MV-4-11 (cell line): ENCODE measurements around the gene CXADR.

Experiments
- DNase-seq: peaks from one replicate; lab custom pipeline; 2025; lab: John Stamatoyannopoulos, UW

The CXADR gene

GRCh38 chr21:17542371-17543011 is 29.6 kb downstream of the CXADR start:
- no peak for DNase-seq

DNA sequence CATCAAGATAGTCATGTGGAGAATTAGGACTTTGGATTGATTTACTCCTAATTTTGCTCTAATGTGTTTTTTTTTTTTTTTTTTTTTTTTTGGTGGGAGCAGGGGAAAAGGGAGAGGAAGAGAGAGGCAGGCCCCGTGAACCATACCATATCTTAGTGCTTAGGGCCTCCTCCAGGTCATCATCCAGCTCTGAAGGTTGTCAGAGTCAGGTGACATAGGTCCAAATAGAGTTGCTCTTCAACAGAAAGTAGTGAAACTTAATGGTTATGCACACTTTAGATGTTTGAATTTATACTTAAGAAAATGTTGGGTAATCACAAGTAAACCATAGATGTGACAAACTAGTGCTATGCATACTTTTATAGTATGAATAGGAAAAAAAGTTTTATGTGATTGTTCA is 32.2 kb downstream of the CXADR start:
- no peak for DNase-seq

DNA sequence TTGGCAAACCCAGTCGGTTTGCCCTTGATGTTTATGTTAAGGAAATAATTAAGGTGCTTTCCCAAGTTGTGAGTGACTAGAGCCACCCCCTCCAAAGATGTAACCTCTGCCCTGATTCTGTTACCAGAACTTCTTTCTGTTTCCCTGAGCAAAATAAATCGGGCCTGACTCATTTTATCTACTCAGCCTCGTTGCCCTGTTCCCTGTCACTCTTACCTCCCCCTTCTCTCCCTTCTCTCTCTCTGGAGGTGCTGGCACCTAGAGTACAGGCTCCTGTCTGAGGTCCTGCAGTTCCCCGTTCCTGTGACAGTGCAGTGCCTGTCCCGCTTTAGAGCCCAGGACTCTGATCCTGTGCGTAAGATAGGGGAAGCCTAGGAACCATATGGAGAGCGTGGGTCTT is 35.4 kb downstream of the CXADR start:
- no peak for DNase-seq

DNA sequence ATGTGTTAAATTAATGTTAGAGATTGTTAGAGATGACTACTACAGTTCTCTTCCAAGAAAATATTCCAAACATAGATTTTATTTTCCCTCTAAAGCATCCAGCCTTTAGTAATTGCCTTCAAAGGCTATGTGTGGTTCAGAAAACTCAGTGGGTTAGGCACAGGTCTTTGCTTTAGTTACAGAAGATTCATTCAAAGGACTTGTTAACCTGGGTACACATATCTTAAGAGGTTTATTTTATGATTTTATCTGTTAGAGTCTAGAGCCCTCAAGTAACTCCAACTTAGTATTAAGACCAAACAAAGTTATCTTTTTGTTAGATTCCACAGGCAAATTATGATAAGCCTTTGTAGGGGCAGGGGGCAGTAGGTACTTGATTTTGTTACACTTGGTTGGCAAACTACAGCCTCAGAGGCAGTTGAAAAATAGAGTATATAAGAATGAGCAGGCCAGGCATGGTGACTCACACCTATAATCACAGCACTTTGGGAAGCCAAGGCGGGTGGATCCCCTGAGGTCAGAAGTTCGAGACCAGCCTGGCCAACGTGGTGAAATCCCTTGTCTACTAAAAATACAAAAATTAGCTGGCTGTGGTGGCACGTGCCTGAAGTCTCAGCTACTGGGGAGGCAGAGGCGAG is 37.9 kb downstream of the CXADR start:
- DNase-seq = peak; percentile 17

DNA sequence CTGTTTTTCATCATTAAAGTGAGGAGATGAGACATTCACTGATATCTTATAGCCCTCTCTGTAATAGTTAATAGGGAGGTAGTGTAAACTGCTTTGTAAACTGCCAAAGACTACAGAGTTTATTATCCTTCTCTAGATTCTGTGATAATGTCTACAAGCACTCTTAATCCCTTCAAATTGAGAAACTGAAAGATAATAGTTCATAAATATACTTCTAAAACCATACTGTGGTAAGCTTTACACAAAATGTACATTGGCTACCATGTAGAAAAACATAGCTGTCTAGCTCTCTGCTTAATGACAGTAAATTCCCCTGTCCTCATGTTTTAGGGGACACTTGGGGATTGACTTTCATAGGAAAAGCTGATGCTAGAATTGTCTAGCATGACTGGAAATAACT is 39.6 kb downstream of the CXADR start:
- no peak for DNase-seq

- DNase-seq = no peak
These were observed 41.3 kb downstream of the CXADR start for GRCh38 chr21:17554120-17554519.

GRCh38 chr21:17554679-17555465 is 42.0 kb downstream of the CXADR start:
- peak; percentile 79 for DNase-seq

- DNase-seq = no peak
These were observed 47.7 kb downstream of the CXADR start for GRCh38 chr21:17560377-17561025.

DNA sequence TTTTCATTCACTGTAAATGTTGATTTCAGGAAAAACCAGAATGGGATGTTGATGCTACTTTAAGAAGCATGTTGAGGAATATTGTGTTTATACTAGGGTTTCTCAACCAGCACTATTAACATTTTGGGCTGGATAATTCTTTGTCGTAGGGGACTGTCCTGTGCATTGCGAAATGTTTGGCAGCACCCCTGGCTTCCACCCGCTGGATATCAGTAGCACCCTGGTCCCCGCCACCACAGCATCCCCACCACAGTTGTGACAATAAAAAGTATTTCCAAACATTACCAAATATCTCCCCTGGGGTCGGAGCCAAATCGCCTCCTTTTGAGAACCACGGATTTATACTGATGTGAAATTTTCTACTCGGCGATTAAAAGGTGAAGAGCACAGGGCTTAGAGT is 57.9 kb downstream of the CXADR start:
- DNase-seq = no peak

DNA sequence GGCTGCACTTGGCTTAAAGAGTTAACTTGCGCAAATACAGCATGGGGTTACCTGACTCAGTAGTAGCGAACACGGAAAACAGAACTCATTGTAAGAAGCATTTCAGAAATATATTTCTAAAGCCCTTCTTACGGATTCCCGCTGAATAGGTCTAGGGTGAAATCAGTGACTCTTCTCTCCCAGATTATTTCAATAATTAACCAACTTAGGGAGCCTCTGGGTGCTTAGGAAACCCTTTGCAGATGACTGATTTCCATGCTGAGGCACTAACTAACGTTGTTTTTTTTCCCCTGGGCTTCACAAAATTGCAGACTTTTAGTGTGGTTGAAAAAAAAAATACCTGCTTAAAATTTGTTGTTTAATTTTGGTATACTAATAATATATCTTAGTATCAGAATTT is 59.6 kb downstream of the CXADR start:
- DNase-seq = no peak

GRCh38 chr21:17575076-17575475 is 62.2 kb downstream of the CXADR start:
- no peak for DNase-seq

DNA sequence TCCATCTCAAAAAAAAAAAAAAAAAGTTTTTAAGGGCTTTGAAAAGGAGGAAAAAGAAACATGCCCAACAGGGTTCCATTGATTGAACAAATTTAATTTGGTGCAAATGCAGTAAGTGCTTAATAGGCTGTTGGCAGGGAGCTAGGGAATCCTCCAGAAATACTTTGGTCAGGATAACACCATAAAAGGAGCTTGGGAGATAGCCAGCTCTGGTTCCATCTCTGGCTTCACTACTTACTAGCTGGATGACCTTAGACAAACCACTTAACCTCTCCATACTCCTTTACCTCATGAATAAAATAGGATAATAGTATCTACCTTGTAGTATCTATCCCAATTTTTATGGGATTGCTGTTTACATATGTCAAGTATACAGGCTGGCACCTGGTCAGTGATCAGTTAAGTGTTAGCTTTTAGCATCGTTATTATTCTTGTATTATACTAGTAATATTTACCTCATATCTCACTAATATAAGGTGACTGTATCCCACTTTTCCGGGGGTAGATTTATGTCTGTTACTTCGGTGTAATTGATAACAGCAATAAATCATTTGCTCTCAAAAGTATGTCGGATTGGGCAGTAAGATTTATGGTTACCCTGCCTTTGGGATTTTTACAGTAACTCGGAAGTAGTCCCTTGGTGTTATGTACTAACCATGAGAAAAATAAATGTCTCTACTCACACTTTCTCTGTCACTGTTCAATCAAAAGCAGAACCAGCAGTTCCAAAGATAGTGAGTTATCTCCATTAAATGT is 63.4 kb downstream of the CXADR start:
- DNase-seq = no peak

GRCh38 chr21:17577701-17578100 is 64.9 kb downstream of the CXADR start:
- DNase-seq = no peak

DNA sequence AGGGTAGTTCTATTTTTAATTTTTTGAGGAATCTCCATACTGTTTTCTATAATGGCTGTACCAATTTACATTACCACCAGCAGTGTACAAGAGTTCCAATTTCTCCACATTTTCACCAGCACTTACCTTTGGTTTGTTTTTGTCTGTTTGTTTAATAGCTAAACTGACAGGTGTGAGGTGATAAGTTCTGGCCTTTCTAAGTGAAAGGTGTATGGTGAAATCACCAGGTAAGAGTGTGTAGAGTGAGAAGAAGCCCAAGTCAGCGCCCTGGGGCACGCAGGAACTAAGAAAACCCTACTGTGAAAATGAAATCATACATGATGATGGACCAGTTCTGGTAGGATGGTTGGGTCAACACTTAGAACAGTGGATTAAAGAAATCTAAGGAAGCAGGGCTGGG is 65.3 kb downstream of the CXADR start:
- DNase-seq = no peak

GRCh38 chr21:17578876-17579275 is 66.0 kb downstream of the CXADR start:
- DNase-seq = no peak

- DNase-seq = no peak
These were observed 67.5 kb downstream of the CXADR start for GRCh38 chr21:17580319-17580718.

GRCh38 chr21:17583898-17584297 is 71.1 kb downstream of the CXADR start:
- DNase-seq = no peak

- DNase-seq = peak; percentile 48
These were observed 73.1 kb downstream of the CXADR start for GRCh38 chr21:17585875-17586450.

- no peak for DNase-seq
These were observed 77.6 kb downstream of the CXADR start for GRCh38 chr21:17590430-17590829.

- DNase-seq = no peak
These were observed 84.8 kb downstream of the CXADR start for GRCh38 chr21:17597680-17598079.

- no peak for DNase-seq
These were observed 85.6 kb downstream of the CXADR start for GRCh38 chr21:17598437-17598836.

DNA sequence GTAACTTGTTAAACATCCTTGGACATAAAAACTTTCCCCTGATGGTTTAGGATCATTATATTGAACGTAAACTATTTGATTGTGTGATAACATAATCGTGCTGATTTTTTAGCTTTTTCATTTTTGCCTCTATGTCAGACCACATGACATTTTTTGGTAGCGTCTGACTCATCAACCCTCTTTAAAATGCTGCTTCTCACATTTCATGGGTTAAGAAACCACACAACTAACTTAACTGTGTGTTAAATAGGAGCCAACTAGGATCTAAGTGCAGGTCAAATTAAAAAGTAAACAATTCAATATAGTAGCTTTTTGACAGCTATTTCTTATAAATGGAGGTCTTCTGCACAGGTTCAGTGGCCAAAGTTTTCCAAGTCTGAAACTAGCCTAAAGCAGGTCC is 90.0 kb downstream of the CXADR start:
- no peak for DNase-seq
